ENCODE data around the gene PI3. TPM values are rescaled to one million over a fixed set of nuclear protein-coding genes. Genes with fewer than 3 reads are reported as not detected.
A peak's percentile ranks its signal among the peaks of the same experiment; 100 is the strongest.

The PI3 gene
- total and polyA plus RNA-seq, 8 donors, result 0.25 to 165 (median 1.4) TPM; not detected in 5

GRCh38 chr20:45140836-45141235, 33.9 kb upstream of the PI3 start:
- no peaks in the 10 kb centered on the region for H3K36me3 ChIP-seq
- no peak for ATAC-seq
- H3K27ac ChIP-seq, result no peak overlapping the region
- intact Hi-C loops (cut with DNase I), result no loop called here
- H3K4me1 ChIP-seq, result no peaks in the 10 kb centered on the region
- TF ChIP-seq, protein P1, sequence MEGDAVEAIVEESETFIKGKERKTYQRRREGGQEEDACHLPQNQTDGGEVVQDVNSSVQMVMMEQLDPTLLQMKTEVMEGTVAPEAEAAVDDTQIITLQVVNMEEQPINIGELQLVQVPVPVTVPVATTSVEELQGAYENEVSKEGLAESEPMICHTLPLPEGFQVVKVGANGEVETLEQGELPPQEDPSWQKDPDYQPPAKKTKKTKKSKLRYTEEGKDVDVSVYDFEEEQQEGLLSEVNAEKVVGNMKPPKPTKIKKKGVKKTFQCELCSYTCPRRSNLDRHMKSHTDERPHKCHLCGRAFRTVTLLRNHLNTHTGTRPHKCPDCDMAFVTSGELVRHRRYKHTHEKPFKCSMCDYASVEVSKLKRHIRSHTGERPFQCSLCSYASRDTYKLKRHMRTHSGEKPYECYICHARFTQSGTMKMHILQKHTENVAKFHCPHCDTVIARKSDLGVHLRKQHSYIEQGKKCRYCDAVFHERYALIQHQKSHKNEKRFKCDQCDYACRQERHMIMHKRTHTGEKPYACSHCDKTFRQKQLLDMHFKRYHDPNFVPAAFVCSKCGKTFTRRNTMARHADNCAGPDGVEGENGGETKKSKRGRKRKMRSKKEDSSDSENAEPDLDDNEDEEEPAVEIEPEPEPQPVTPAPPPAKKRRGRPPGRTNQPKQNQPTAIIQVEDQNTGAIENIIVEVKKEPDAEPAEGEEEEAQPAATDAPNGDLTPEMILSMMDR (IDR thresholded peaks at IDR 0.05), result no peak
- H3K9me3 ChIP-seq, result no peaks in the 10 kb centered on the region
- DNase-seq, result no peak
- no peak overlapping the region for H3K4me3 ChIP-seq
- H3K27me3 ChIP-seq, result peaks cover 0 to 8% of the 10 kb centered on the region in 2 donors

- Histone ChIP-seq H3K4me1 (peaks cover 0 to 10% of the 10 kb centered on the region in 2 donors), H3K27ac (no peak overlapping the region), H3K9me3 (no peaks in the 10 kb centered on the region), H3K36me3 (no peaks in the 10 kb centered on the region), H3K4me3 (no peak overlapping the region), H3K27me3 (peaks cover 0 to 35% of the 10 kb centered on the region in 2 donors)
- DNase-seq (no peak), ATAC-seq (no peak)
- TF ChIP-seq, protein P1 (IDR thresholded peaks at IDR 0.05), result no peak
- intact Hi-C loops (cut with DNase I), result no loop called here
These were observed 25.6 kb upstream of the PI3 start for GRCh38 chr20:45149062-45149461.

- intact Hi-C loops (cut with DNase I), result no loop called here
- DNase-seq (no peak), ATAC-seq (no peak)
- Histone ChIP-seq H3K9me3 (peaks cover 0 to 11% of the 10 kb centered on the region in 2 donors), H3K4me3 (no peak overlapping the region), H3K27me3 (peaks cover 0 to 11% of the 10 kb centered on the region in 2 donors), H3K36me3 (no peaks in the 10 kb centered on the region), H3K27ac (no peak overlapping the region), H3K4me1 (peaks cover 0 to 18% of the 10 kb centered on the region in 2 donors)
- TF ChIP-seq, protein P1 (IDR thresholded peaks at IDR 0.05), result no peak
These were observed 22.3 kb upstream of the PI3 start for GRCh38 chr20:45152405-45152804.

DNA sequence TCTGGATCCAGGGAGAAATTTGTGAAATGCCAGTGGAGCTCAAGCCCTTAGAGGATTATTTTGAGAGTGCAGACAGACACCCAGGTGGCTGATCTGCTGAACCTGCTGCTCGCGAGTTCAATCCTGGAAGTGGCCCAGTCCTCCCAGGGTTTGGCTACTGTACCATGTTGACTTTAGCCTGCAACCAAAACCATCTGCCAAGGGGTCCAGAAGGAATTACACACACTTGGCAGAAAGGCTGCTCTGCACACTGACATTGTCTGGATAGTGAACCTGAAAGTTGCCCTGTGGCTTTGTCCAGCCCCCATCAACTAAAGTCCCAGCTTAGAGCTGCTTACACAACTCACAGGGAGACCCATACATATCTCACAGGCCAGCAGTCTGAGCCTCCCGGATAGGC, 21.6 kb upstream of the PI3 start:
- intact Hi-C loops (cut with DNase I), result no loop called here

DNA sequence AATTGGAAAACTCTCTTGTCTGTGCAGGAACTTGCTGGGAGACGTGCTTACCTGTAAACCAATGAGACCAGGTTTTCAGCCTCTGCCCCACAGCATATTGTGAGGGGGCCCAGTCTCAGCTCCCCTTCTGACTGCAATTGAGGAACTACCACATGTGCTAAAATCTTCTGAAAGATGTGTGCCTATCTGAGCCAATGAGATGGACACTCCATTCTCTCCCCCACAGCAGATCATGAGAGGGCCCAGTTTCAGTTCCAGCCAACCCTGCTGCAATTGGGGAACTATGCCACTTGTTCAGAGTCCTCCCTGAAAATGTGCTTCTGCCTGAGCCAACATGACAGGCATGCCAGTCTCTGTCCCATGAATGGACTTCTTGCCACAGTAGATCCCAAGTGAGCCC, 20.9 kb upstream of the PI3 start:
- DNase-seq, result peak in 1 of 4 donors; percentile 2
- H3K9me3 ChIP-seq, result peaks cover 0 to 21% of the 10 kb centered on the region in 2 donors
- intact Hi-C loops (cut with DNase I), result no loop called here
- peaks cover 4 to 18% of the 10 kb centered on the region in 2 donors for H3K4me1 ChIP-seq
- TF ChIP-seq, protein P1 (IDR thresholded peaks at IDR 0.05), result no peak
- peaks cover 0 to 4% of the 10 kb centered on the region in 2 donors for H3K27me3 ChIP-seq
- H3K4me3 ChIP-seq, result no peak overlapping the region
- H3K27ac ChIP-seq, result peak overlapping the region in 1 of 2 donors; percentile 80
- no peaks in the 10 kb centered on the region for H3K36me3 ChIP-seq
- peak; percentile 52 for ATAC-seq

More for the DNA sequence above, 21.6 kb upstream of the PI3 start:
- Histone ChIP-seq H3K4me1 (peaks cover 4 to 18% of the 10 kb centered on the region in 2 donors), H3K27me3 (peaks cover 0 to 7% of the 10 kb centered on the region in 2 donors), H3K9me3 (peaks cover 0 to 15% of the 10 kb centered on the region in 2 donors), H3K36me3 (no peaks in the 10 kb centered on the region), H3K4me3 (no peak overlapping the region), H3K27ac (no peak overlapping the region)
- TF ChIP-seq, protein P1 (IDR thresholded peaks at IDR 0.05), result no peak
- no peak for ATAC-seq
- DNase-seq, result no peak

All from left lung (tissue), 10 donors.